Measurements from ENCODE around the gene VSTM2L. TPM values are rescaled to one million over a fixed set of nuclear protein-coding genes. Genes with fewer than 3 reads are reported as not detected.
A peak's percentile ranks its signal among the peaks of the same experiment; 100 is the strongest.

The VSTM2L gene
- total and polyA plus RNA-seq, 2 donors, result 1.3 to 1.6 TPM

GRCh38 chr20:37901240-37901639, 1.7 kb upstream of the VSTM2L start:
- 21% methylated on average over 18 of the region's 18 CpGs for WGBS
- H3K4me3 ChIP-seq (ENCODE audit: low read depth, low read length), result no peak overlapping the region
- H3K4me1 ChIP-seq (ENCODE audit: insufficient read depth), result no peaks in the 10 kb centered on the region
- H3K27ac ChIP-seq (ENCODE audit: low read depth), result no peak overlapping the region
- no peaks in the 10 kb centered on the region for H3K36me3 ChIP-seq (ENCODE audit: insufficient read depth)
- DNase-seq (ENCODE audit: extremely low spot score), result no peak

- no peaks in the 10 kb centered on the region for H3K36me3 ChIP-seq (ENCODE audit: insufficient read depth)
- no peak overlapping the region for H3K4me3 ChIP-seq (ENCODE audit: low read depth, low read length)
- H3K4me1 ChIP-seq (ENCODE audit: insufficient read depth), result no peaks in the 10 kb centered on the region
- H3K27ac ChIP-seq (ENCODE audit: low read depth), result no peak overlapping the region
- 12% methylated on average over 38 of the region's 38 CpGs for WGBS
- DNase-seq (ENCODE audit: extremely low spot score), result no peak
Measured at GRCh38 chr20:37901654-37902503, 1.0 kb upstream of the VSTM2L start.

GRCh38 chr20:37903317-37904007, 535 bp downstream of the VSTM2L start:
- WGBS, result 28% methylated on average over 67 of the region's 67 CpGs
- H3K36me3 ChIP-seq (ENCODE audit: insufficient read depth), result no peaks in the 10 kb centered on the region
- peak overlapping the region; percentile 34 for H3K4me3 ChIP-seq (ENCODE audit: low read depth, low read length)
- no peaks in the 10 kb centered on the region for H3K4me1 ChIP-seq (ENCODE audit: insufficient read depth)
- H3K27ac ChIP-seq (ENCODE audit: low read depth), result no peak overlapping the region
- DNase-seq (ENCODE audit: extremely low spot score), result no peak

- Histone ChIP-seq H3K36me3 (ENCODE audit: insufficient read depth) (no peaks in the 10 kb centered on the region), H3K4me3 (ENCODE audit: low read depth, low read length) (no peak overlapping the region), H3K4me1 (ENCODE audit: insufficient read depth) (no peaks in the 10 kb centered on the region), H3K27ac (ENCODE audit: low read depth) (no peak overlapping the region)
- WGBS, result 73% methylated on average over 12 of the region's 12 CpGs
- DNase-seq (ENCODE audit: extremely low spot score), result no peak
Measured at GRCh38 chr20:37904008-37904642, 1.2 kb downstream of the VSTM2L start.

- H3K27ac ChIP-seq (ENCODE audit: low read depth), result no peak overlapping the region
- H3K36me3 ChIP-seq (ENCODE audit: insufficient read depth), result no peaks in the 10 kb centered on the region
- H3K4me3 ChIP-seq (ENCODE audit: low read depth, low read length), result no peak overlapping the region
- no peak for DNase-seq (ENCODE audit: extremely low spot score)
- 80% methylated on average over 8 of the region's 8 CpGs for WGBS
- no peaks in the 10 kb centered on the region for H3K4me1 ChIP-seq (ENCODE audit: insufficient read depth)
Measured at GRCh38 chr20:37904845-37905373, 2.0 kb downstream of the VSTM2L start.

GRCh38 chr20:37905671-37906613, 3.0 kb downstream of the VSTM2L start:
- H3K36me3 ChIP-seq (ENCODE audit: insufficient read depth), result no peaks in the 10 kb centered on the region
- 79% methylated on average over 16 of the region's 16 CpGs for WGBS
- no peak overlapping the region for H3K27ac ChIP-seq (ENCODE audit: low read depth)
- no peak for DNase-seq (ENCODE audit: extremely low spot score)
- no peaks in the 10 kb centered on the region for H3K4me1 ChIP-seq (ENCODE audit: insufficient read depth)
- no peak overlapping the region for H3K4me3 ChIP-seq (ENCODE audit: low read depth, low read length)

GRCh38 chr20:37907330-37907676, 4.4 kb downstream of the VSTM2L start:
- H3K4me3 ChIP-seq (ENCODE audit: low read depth, low read length), result no peak overlapping the region
- WGBS, result 57% methylated on average over 3 of the region's 3 CpGs
- H3K27ac ChIP-seq (ENCODE audit: low read depth), result no peak overlapping the region
- H3K36me3 ChIP-seq (ENCODE audit: insufficient read depth), result no peaks in the 10 kb centered on the region
- no peaks in the 10 kb centered on the region for H3K4me1 ChIP-seq (ENCODE audit: insufficient read depth)
- no peak for DNase-seq (ENCODE audit: extremely low spot score)

- no peak for DNase-seq (ENCODE audit: extremely low spot score)
- H3K27ac ChIP-seq (ENCODE audit: low read depth), result no peak overlapping the region
- H3K4me3 ChIP-seq (ENCODE audit: low read depth, low read length), result no peak overlapping the region
- H3K4me1 ChIP-seq (ENCODE audit: insufficient read depth), result no peaks in the 10 kb centered on the region
- WGBS, result 34% methylated on average over 17 of the region's 17 CpGs
- H3K36me3 ChIP-seq (ENCODE audit: insufficient read depth), result no peaks in the 10 kb centered on the region
Measured at GRCh38 chr20:37907677-37908401, 4.9 kb downstream of the VSTM2L start.

GRCh38 chr20:37911261-37911660, 8.3 kb downstream of the VSTM2L start:
- no peaks in the 10 kb centered on the region for H3K4me1 ChIP-seq (ENCODE audit: insufficient read depth)
- no peak for DNase-seq (ENCODE audit: extremely low spot score)
- no peak overlapping the region for H3K27ac ChIP-seq (ENCODE audit: low read depth)
- H3K4me3 ChIP-seq (ENCODE audit: low read depth, low read length), result no peak overlapping the region
- H3K36me3 ChIP-seq (ENCODE audit: insufficient read depth), result no peaks in the 10 kb centered on the region
- WGBS, result 51% methylated on average over 9 of the region's 9 CpGs

GRCh38 chr20:37911838-37912281, 8.9 kb downstream of the VSTM2L start:
- H3K27ac ChIP-seq (ENCODE audit: low read depth), result no peak overlapping the region
- H3K4me1 ChIP-seq (ENCODE audit: insufficient read depth), result no peaks in the 10 kb centered on the region
- 14% methylated on average over 11 of the region's 11 CpGs for WGBS
- no peaks in the 10 kb centered on the region for H3K36me3 ChIP-seq (ENCODE audit: insufficient read depth)
- DNase-seq (ENCODE audit: extremely low spot score), result peak; percentile 85
- H3K4me3 ChIP-seq (ENCODE audit: low read depth, low read length), result no peak overlapping the region

GRCh38 chr20:37912874-37913273, 9.9 kb downstream of the VSTM2L start:
- DNase-seq (ENCODE audit: extremely low spot score), result no peak
- Histone ChIP-seq H3K27ac (ENCODE audit: low read depth) (no peak overlapping the region), H3K4me3 (ENCODE audit: low read depth, low read length) (no peak overlapping the region), H3K4me1 (ENCODE audit: insufficient read depth) (no peaks in the 10 kb centered on the region), H3K36me3 (ENCODE audit: insufficient read depth) (no peaks in the 10 kb centered on the region)
- WGBS, result 68% methylated on average over 6 of the region's 6 CpGs

- WGBS, result 53% methylated on average over 19 of the region's 19 CpGs
- no peaks in the 10 kb centered on the region for H3K36me3 ChIP-seq (ENCODE audit: insufficient read depth)
- H3K27ac ChIP-seq (ENCODE audit: low read depth), result no peak overlapping the region
- no peaks in the 10 kb centered on the region for H3K4me1 ChIP-seq (ENCODE audit: insufficient read depth)
- no peak for DNase-seq (ENCODE audit: extremely low spot score)
- no peak overlapping the region for H3K4me3 ChIP-seq (ENCODE audit: low read depth, low read length)
Measured at GRCh38 chr20:37913567-37914366, 10.8 kb downstream of the VSTM2L start.

All from urinary bladder (tissue), 4 donors.